HepG2 (cell line): ENCODE data around the gene ABCA2. TPM values are rescaled to one million over a fixed set of nuclear protein-coding genes. Genes with fewer than 3 reads are reported as not detected.

Source experiments
- ELF4 ChIP-seq: sonication (generic); formaldehyde crosslinking; IDR thresholded peaks from 2 replicates; pipeline ENCODE4 v1.5.0; 2020; ENCODE audit warnings: missing genetic modification reagents, mild to moderate bottlenecking, moderate library complexity, borderline replicate concordance
- HNRNPL ChIP-seq: fragments of 200-400 bp; formaldehyde crosslinking; IDR thresholded peaks from 2 replicates; pipeline ENCODE4 v1.6.1; 2017; ENCODE audit warnings: mild to moderate bottlenecking, low read depth, low read length
- ISL2 ChIP-seq: sonication (generic); formaldehyde crosslinking; IDR thresholded peaks from 2 replicates; pipeline ENCODE4 v1.5.0; 2020; ENCODE audit warnings: missing genetic modification reagents
- KDM5B ChIP-seq: sonication (generic); formaldehyde crosslinking; IDR thresholded peaks from 2 replicates; pipeline ENCODE4 v1.4.0; 2020; ENCODE audit warnings: missing genetic modification reagents, mild to moderate bottlenecking, borderline replicate concordance
- NPAS2 ChIP-seq: sonication (generic); formaldehyde crosslinking; IDR thresholded peaks from 2 replicates; pipeline ENCODE4 v1.8.0; 2022; ENCODE audit warnings: mild to moderate bottlenecking, missing genetic modification reagents, borderline replicate concordance
- PITX1 ChIP-seq: sonication (generic); formaldehyde crosslinking; IDR thresholded peaks from 2 replicates; pipeline ENCODE4 v1.5.1; 2020; ENCODE audit warnings: mild to moderate bottlenecking, missing genetic modification reagents
- PLRG1 ChIP-seq: fragments of 450-650 bp; conservative IDR thresholded peaks from 2 replicates; pipeline ENCODE4 v1.6.1; 2016
- TP53 ChIP-seq: sonication (generic); formaldehyde crosslinking; conservative IDR thresholded peaks from 2 replicates; pipeline ENCODE4 v1.4.0; 2020; ENCODE audit warnings: missing genetic modification reagents
- TRAFD1 ChIP-seq: sonication (generic); formaldehyde crosslinking; IDR thresholded peaks from 2 replicates; pipeline ENCODE4 v1.5.1; 2020; ENCODE audit warnings: missing genetic modification reagents, mild to moderate bottlenecking, borderline replicate concordance
- ZBTB21 ChIP-seq: sonication (generic); formaldehyde crosslinking; IDR thresholded peaks from 2 replicates; pipeline ENCODE4 v1.4.0; 2020; ENCODE audit warnings: missing genetic modification reagents
- ZNF333 ChIP-seq: sonication (generic); formaldehyde crosslinking; IDR thresholded peaks from 2 replicates; pipeline ENCODE4 v1.4.0; 2020; ENCODE audit warnings: mild to moderate bottlenecking, missing genetic modification reagents, borderline replicate concordance
- ZNF33B ChIP-seq: sonication (generic); formaldehyde crosslinking; IDR thresholded peaks from 2 replicates; pipeline ENCODE4 v1.5.1; 2020; ENCODE audit warnings: mild to moderate bottlenecking, missing genetic modification reagents
- ZNF503 ChIP-seq: sonication (generic); formaldehyde crosslinking; IDR thresholded peaks from 2 replicates; pipeline ENCODE4 v1.4.0; 2020; ENCODE audit warnings: missing genetic modification reagents
- ZNF567 ChIP-seq: sonication (generic); formaldehyde crosslinking; IDR thresholded peaks from 2 replicates; pipeline ENCODE4 v1.8.1; 2023; ENCODE audit warnings: mild to moderate bottlenecking, missing genetic modification reagents, borderline replicate concordance
- ZNF576 ChIP-seq: sonication (generic); formaldehyde crosslinking; IDR thresholded peaks from 2 replicates; pipeline ENCODE4 v1.4.0; 2020; ENCODE audit warnings: mild to moderate bottlenecking, missing genetic modification reagents
- ZNF598 ChIP-seq: sonication (generic); formaldehyde crosslinking; IDR thresholded peaks from 2 replicates; pipeline ENCODE4 v1.5.1; 2020; ENCODE audit warnings: mild to moderate bottlenecking, missing genetic modification reagents, borderline replicate concordance
- ZSCAN12 ChIP-seq: sonication (generic); formaldehyde crosslinking; IDR thresholded peaks from 2 replicates; pipeline ENCODE4 v1.9.0; 2021; ENCODE audit warnings: mild to moderate bottlenecking, missing genetic modification reagents
- ZSCAN9 ChIP-seq: IDR thresholded peaks from 2 replicates; pipeline ENCODE4 v1.6.1; 2016; ENCODE audit warnings: borderline replicate concordance
- polyA plus RNA-seq, 8 experiments: library from polyadenylated mRNA; depleted of rRNA in 3 of 8; stranded (reverse) in 7 of 8; unstranded in 1 of 8; fragments of >200 nt; fragmentation: Illumina TruSeq in 4 of 8; extraction: Trizol in 4 of 8; gene quantifications; 2 replicates each; pipeline versions ENCODE4 v1.2.1 to v1.2.3, GENCODE V29; 2011 to 2016; ENCODE audit warnings: low read depth in 4 of 8, missing spikeins in 1 of 8, mixed read lengths in 1 of 8; ENCODE audit not compliant: insufficient read depth in 1 of 8
- total RNA-seq, 5 experiments: library from RNA; depleted of rRNA; stranded (reverse); fragments of >200 nt; fragmentation: Illumina TruSeq; extraction: Trizol; gene quantifications; 2 replicates each; pipeline ENCODE4 v1.2.3, GENCODE V29; 2016; ENCODE audit warnings: low read depth in 1 of 5
- TF ChIP-seq, protein P1 (sequence below): sonication (generic); formaldehyde crosslinking; IDR thresholded peaks from 2 replicates; pipeline ENCODE4 v1.5.1; 2020; ENCODE audit warnings: mild to moderate bottlenecking, missing genetic modification reagents, moderate library complexity
- TF ChIP-seq, protein P2 (sequence below): sonication (generic); formaldehyde crosslinking; conservative IDR thresholded peaks from 2 replicates; pipeline ENCODE4 v1.4.0; 2020; ENCODE audit warnings: missing genetic modification reagents

ABCA2 gene
- total and polyA plus RNA-seq, 2 of the 13 experiments (the other 11 are each of a cell fraction or from before 2014, with no cell fraction given): 2.9 to 19.2 TPM

GRCh38 chr9:137027369-137028262 lies at the start of gene ABCA2 (continued):
- TF ChIP-seq, protein P1, sequence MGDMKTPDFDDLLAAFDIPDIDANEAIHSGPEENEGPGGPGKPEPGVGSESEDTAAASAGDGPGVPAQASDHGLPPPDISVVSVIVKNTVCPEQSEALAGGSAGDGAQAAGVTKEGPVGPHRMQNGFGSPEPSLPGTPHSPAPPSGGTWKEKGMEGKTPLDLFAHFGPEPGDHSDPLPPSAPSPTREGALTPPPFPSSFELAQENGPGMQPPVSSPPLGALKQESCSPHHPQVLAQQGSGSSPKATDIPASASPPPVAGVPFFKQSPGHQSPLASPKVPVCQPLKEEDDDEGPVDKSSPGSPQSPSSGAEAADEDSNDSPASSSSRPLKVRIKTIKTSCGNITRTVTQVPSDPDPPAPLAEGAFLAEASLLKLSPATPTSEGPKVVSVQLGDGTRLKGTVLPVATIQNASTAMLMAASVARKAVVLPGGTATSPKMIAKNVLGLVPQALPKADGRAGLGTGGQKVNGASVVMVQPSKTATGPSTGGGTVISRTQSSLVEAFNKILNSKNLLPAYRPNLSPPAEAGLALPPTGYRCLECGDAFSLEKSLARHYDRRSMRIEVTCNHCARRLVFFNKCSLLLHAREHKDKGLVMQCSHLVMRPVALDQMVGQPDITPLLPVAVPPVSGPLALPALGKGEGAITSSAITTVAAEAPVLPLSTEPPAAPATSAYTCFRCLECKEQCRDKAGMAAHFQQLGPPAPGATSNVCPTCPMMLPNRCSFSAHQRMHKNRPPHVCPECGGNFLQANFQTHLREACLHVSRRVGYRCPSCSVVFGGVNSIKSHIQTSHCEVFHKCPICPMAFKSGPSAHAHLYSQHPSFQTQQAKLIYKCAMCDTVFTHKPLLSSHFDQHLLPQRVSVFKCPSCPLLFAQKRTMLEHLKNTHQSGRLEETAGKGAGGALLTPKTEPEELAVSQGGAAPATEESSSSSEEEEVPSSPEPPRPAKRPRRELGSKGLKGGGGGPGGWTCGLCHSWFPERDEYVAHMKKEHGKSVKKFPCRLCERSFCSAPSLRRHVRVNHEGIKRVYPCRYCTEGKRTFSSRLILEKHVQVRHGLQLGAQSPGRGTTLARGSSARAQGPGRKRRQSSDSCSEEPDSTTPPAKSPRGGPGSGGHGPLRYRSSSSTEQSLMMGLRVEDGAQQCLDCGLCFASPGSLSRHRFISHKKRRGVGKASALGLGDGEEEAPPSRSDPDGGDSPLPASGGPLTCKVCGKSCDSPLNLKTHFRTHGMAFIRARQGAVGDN: peak; percentile 62; the same call in 1 of the 2 replicates
- TF ChIP-seq ISL2 (CRISPR knock-in tag) (no peak), ZNF576 (CRISPR knock-in tag) (no peak), ZNF598 (CRISPR knock-in tag) (no peak), PITX1 (CRISPR knock-in tag) (0 out of 2 replicates have a peak, but pooled peaks have one; percentile 14), KDM5B (CRISPR knock-in tag) (peak; percentile 46; the same call in 1 of the 2 replicates), ZBTB21 (CRISPR knock-in tag) (no peak), ZNF567 (peak; percentile 25; the same call in 1 of the 2 replicates), ZNF333 (no peak), TRAFD1 (no peak), NPAS2 (no peak), ZNF33B (no peak), HNRNPL (peak; percentile 75; the same call in 1 of the 2 replicates), ZNF503 (CRISPR knock-in tag) (no peak), ZSCAN12 (CRISPR knock-in tag) (no peak), TP53 (CRISPR knock-in tag) (no peak), ELF4 (CRISPR knock-in tag) (no peak), PLRG1 (no peak), ZSCAN9 (no peak)
- TF ChIP-seq, protein P2, sequence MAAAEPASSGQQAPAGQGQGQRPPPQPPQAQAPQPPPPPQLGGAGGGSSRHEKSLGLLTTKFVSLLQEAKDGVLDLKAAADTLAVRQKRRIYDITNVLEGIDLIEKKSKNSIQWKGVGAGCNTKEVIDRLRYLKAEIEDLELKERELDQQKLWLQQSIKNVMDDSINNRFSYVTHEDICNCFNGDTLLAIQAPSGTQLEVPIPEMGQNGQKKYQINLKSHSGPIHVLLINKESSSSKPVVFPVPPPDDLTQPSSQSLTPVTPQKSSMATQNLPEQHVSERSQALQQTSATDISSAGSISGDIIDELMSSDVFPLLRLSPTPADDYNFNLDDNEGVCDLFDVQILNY (CRISPR knock-in tag): no peak
